NCI-H1694 (cell line): ENCODE measurements around the gene PRKCA.

Experiments
- DNase-seq: peaks from one replicate; lab custom pipeline; 2025; lab: John Stamatoyannopoulos, UW

Gene PRKCA

DNA sequence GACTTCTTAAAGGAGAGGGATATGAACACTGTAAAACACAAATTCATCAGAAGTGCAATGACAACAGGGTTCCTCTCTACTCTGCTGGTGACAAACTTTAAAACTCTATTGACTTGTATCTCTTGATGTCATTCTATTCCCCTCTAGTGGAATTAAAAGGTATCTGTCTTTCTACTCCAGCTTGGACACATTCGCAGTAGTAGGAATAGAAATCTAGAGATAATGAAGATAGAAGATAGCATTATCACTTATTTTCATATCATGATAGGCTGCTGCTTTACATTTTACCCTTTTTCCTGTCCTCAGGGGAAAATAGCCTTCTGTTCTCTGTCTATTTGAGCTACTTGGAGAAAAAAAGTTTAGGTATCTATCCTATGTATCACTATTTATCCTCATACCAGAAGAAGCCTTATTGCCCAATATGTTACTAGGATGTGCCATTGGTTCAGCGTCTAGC, 322.9 kb downstream of the PRKCA start:
- no peak for DNase-seq

DNA sequence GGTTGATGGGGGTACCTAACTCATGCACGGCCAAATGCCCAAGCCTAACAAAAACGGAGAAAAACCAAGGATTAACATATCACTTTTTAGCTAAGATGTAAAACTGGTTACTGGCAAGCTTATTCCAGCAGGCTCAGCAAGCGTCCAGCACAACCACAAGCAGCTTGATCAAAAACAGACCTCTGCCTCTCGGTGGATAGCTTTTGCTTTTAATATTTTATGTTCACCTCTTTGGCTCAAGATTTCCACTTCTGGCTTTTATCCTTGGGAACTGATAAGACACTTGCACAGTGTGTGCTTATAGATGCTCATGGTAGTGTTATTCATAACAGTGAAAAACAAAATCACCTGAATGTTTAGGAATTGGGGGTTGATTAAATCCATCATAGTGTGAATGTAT, 325.6 kb downstream of the PRKCA start:
- no peak for DNase-seq

DNA sequence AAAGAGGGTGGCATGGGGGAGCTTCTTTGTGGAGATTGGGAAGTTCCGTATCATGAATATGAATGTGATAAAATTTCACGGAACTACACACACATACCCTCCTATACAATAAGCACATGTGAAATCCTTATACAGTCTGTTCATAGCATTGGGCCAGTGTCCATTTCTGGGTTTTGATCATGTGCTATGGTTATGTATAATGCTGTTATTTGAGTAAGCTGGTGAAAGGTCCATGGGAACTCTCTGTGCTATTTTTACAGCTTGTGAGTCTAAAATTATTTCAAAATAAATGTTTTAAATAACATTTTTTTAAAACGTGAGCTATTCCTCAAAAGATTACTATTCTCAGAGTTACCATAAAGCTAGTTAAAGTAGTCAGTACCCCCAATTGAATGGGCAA, 327.3 kb downstream of the PRKCA start:
- no peak for DNase-seq

DNA sequence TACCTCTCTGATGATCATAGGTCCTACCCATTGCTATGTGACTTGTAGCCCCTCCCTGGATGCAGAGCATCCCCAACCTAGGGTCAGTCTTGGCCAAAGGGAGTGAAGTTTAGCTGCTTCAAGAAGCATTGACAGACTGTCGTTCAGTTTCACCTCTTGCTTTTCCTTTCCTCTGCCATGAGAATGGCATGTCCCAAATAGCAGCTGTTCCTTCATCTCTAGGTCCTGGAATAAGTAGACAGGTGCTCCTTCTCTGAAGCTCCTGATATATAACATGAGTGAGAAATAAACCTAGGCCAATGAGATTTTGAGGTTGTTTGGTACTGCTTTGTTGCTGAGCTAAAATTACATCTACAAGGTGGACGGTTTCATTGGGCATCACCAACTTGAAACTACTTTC, 328.0 kb downstream of the PRKCA start:
- DNase-seq = no peak

DNA sequence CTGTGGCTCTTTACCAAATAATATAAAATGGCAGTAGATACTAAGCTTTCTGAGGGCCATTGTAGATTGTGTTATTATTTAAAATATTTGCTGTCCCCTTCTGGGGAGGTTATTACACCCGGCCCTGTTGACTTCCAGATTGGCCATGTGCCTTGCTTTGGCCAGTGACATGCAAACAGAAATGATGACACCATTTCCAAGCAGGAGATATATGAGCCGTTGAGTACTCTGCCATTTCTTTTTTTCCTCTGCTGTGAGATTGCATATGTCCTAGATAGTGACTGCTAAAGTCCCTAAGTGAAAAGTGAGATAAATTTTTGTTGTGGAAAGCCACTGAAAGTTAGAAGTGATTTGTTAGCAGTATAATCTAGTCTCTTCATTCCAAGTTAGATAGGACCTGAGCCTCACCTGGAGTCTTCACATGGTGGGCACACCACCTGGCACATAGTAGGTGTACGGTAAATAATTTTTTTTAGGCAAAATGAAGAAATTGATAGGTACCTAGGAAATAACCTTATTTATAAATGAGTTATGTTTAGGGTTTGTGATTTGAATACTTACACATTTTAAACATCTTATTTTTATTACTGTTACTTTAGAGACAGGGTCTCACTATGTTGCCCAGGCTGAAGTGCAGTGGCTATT, 328.5 kb downstream of the PRKCA start:
- no peak for DNase-seq

DNA sequence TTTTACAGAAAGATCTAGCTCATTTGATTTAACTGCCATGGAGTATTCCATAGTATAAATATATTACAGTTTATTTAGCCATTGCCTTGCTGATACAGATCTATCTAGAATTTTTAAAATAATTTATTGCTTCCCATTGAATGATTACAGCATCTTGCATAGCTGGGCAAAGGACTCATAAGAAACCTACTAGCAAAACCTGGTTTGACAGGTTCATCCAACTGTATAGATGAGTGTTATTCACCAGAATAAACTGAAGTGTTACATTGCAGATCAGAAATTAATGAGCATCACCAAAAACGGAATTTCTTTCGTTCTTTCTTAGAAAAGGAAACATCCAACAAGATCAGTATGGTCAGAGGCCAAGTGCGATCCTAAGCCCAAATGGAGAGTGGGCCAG, 330.3 kb downstream of the PRKCA start:
- DNase-seq = no peak

DNA sequence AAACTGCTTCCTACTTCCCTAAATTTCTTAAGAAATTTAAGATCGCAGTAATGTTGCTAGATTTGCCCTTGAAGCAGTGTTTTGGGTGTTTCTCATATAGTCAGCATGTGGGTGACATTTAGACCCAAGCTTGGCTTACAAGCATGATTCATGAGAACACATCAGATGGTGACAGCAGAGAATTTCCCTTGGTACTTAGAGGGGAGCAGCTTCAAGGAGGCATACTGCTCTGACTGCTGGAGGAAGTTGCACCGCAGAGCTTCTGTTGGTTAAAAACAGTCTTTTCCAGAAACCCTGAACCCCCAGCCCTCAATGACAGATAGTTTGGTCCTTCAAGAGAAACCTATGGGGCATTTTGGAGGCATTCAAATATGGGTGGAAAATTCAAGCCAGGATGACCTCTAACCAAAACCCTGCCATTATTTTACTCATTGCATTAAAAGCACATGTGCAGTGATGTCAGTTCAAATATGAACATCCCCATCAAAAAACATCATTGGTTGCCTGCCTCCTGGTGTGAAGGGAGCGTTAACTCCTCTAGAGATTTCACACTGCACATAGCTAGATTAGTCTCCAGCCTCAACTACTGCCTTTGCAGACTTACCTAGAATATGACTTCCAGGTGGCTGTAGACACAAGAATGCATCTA, 331.0 kb downstream of the PRKCA start:
- DNase-seq = no peak

DNA sequence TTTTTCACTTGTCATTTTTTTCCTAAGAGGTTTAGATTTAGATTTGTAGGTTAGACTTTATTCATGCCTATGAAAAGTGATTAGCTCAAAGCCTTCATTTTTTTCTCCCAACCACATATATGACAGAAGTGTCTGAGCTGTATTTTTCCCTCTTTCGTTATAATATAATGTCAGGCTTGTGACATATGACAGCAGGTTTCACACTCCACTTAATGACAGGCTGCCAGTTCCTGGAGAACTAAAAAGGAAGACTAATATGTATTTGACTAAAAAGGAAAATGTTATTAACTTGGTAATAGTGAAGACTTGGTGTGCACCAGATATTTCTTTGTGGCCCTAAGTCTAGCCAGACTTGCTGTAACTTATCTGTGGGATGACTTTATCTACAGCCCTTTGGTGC, 331.8 kb downstream of the PRKCA start:
- DNase-seq = no peak

DNA sequence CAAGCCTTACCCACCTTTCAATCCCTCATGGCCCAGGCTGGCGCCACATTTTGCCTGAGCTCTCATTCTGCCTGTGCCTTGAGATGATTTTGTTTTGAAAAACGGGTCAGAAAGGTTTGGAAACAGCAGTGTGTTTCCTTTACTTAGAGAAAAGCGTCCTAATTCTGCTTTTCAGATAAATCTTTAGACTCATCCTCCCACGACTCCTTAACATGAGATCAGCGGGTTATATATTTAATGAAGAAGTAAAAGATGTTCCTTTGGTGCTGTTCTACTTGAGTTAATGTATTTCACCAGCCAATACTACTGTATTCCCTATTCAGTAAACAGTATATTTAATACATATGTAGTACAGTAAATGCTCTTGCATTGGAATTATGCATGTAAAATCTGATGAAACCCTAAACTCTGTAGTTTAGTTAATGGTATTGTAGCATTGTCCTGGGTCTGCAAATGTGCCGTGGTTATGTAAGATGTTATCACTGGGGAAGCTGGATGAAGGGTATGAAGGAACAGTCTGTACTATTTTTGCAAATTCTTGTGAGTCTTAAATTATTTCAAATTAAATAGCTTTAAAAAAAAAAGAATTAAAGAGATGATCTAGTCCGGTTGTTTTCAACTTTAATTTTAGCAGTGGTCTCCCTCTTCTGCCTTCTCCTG, 333.1 kb downstream of the PRKCA start:
- no peak for DNase-seq

DNA sequence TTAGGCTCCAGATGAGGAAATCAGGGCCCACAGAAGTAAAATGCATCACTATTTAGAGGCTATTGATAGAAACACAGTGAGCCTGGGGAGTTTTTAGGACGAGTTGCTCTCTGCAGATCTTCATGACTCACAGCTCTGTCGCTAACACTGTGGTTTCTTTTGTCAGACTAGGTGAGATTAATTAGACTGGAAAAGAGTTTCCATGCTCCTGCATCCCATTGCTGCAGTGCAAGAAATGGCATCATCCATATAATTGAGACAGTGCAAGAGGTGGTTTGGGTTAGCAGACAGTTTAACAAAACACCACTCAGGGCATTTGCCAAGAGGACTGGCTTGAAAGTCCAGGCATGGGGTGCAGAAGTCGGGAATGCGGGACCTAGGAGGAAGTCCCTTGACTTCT, 333.7 kb downstream of the PRKCA start:
- no peak for DNase-seq

DNA sequence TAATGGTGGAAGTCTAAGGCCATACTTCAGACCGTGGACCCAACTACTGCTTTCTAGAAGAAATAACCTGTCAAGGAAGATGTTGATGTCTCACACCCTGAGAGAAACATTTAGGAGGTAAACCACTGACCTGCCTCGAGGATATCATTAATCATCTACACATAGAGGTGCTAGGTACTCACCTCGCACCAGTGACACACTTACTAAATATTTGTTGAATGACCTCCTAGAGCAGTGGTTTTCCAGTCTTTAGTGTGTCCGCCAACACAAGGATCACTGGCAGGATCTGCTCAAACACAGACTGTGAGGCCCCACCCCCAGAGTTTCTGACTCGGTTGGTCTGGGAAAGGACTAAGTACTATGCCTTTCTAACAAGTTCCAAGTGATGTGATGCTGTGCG, 335.1 kb downstream of the PRKCA start:
- DNase-seq = no peak

DNA sequence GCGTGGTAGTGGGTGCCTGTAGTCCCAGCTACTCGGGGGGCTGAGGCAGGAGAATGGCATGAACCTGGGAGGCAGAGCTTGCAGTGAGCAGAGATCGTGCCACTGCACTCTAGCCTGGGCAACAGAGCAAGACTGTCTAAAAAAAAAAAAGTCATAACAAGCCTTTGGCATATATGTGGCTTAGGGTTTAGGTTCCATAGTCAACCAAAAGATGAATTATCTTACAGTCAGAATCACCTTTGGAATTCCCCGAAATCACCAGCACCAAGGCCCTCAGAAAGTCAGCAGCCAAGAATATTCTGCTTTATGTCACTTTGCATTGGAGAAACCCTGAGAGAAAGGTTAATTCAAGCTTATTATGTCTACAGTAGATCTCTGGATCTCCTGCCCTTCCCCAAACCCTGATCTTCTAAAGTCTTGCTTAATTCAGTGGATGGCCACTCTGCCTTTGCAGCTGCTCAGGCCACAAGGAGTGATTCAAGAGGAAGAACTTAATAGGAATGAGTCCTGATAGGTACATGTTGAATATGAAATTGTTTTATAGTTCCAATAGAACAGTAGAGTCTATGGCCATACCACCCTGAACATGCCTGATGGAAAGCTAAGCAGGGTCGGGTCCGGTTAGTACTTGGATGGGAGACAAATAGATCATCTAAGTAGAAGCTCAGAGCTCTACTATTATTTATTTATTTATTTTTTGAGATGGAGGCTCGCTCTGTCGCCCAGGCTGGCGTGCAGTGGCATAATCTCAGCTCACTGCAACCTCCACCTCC, 336.5 kb downstream of the PRKCA start:
- DNase-seq = no peak

DNA sequence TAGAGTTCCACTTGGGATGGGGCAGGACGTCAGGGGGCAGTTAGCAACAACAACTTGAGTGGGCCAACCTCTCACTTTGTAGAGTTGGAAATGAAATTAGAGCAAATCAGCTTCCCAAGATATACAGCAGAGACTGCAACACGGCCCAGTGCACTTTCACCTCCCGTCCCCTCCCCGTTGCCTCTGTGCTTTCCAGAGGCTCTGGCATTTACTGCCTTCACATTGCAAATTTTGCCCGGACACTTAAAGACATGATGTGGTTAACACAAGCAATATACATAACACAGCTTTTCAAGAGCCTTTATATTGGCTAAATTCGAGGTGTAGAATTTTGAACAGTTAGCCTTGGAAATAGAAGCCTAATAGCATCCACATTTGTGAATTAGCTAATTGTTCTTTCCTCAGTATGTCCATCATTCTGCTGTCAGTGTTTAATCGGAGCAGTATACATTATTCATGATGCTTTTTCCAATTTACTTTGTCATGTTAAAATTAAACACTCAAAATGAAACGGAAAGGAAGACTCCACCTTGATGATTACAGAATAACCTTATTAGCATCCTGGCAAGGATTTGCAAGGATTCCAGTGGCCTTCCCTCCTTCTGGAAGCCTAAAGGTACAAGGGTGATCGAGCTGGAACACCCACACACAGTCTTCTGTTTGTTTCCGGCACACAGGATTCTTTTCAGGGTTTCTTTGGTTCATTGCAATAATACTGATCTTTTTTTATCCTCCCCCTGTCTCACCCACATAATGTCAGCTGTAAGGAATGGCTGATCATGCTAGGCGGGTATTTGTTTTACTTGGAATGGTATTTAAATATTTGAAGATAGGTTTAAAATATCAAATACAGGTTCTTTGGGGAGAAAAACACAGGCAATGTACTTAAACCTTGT, 341.6 kb downstream of the PRKCA start:
- DNase-seq = no peak

DNA sequence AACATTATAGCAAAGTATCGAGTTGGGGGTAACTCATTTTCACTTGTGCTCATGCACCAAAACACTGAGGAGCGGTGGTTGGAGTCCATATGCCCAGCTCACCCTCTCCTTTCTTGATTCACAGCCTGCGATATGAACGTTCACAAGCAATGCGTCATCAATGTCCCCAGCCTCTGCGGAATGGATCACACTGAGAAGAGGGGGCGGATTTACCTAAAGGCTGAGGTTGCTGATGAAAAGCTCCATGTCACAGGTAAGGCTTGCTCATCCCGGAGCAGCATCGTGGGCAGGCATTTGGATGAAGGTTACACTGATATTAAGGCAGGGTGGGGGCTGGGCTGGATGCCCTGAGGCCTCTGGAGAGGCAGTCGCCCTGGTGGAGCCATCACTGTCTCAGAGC, 342.8 kb downstream of the PRKCA start:
- no peak for DNase-seq

DNA sequence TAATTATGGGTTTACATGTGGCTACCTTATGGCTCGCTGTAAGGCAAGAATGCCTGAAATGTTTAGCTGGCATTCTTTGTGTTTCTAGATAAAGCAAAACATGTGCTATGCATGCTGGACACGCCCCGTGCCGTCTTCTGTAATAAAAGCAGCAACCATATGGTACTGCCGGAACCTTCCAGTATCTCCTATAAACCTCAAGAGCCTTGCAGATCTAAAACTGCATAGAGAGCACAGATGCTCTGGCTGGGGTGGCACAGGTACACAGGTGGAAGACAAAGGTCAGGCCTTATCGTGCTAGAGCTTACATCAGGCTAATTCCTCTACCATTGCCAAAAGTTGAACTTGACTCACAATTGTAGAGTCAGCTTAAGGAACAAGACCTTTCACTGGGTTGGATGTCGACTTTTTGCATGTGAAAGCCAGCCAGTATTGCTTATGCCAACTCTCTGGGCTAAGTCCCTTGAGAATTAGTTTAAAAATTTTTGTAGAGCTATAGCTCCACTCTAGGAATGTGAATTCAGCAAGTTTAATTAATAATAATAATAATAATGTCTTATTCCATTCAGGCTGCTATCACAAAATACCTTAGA, 345.1 kb downstream of the PRKCA start:
- DNase-seq = no peak

DNA sequence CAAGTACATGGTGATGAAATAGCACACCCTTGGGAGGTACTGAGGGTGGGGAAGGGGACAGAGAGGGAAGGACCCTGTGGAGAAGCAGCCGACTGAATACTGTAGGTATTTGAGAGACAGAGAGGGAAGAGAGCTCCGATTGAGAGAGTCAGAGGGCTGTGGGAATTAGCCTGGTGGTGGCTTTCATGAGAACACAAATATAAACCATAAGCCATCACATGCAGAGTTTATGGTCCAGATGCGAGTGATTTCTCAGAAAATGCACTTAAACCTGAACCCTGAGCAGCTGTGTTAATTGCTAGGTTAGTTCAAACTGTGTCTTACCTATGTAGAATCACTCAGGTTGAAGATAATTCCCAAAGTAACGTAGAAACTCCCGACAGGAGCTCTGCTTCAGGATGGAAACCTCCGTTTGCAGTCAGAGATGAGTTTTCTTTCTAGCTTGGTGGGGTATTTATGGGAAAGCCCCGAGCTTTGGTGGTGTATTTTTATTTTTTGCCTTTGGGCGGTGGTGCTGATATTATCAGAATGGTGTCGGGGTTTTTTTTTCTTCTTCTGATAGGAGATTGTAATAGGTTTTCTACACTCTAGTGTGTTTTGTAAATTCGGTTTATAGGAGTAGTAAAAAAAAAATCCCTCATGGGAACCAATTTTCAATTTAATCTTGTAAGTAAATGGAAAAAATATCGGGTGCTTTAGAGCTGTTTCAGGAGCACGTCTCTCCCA, 347.6 kb downstream of the PRKCA start:
- no peak for DNase-seq

DNA sequence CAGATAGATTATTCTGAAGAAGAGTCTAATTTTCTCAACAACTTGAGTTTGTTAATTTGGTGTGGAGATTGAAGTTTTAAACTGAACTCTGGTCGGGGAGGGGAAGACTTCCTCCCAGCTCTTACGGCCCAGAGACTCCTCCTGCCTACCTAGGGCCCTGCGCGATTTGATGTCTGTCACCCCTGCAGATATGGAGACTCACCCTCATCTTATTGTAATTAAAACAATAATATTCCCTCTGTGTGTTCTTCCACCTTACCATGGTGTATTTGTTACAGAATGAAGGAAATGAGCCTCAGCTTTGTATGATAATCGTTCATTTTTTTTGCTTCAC, 348.1 kb downstream of the PRKCA start:
- DNase-seq = no peak

DNA sequence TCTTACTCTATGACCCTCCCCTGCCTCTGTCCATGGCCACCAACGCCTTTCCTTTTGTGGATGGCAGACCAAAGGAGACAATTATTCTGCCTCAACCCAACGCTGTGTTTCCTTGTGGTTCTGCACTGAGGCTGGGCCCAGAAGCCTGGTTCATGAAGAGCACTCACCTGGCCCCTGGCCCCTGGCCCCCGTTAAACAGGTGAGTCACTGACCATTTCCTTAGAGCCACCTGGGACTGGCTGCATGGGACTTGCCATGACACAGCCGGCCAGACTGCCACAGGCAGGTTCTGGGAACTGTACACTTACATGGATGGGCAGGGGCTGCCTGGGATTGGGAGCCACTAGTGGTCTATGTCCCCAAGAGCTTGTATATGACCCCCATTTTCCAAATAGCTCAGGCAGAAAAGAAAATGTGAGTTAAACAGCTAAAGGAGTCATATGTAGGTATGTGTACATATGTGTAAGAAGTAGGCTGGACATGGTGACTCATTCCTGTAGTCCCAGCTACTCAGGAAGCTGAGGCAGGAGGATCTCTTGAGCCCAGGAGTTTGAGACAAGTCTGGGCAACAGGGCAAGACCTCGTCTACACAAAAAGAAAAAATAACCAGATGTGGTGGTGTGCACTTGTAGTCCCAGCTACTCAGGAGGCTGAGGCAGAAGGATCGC, 350.6 kb downstream of the PRKCA start:
- no peak for DNase-seq

DNA sequence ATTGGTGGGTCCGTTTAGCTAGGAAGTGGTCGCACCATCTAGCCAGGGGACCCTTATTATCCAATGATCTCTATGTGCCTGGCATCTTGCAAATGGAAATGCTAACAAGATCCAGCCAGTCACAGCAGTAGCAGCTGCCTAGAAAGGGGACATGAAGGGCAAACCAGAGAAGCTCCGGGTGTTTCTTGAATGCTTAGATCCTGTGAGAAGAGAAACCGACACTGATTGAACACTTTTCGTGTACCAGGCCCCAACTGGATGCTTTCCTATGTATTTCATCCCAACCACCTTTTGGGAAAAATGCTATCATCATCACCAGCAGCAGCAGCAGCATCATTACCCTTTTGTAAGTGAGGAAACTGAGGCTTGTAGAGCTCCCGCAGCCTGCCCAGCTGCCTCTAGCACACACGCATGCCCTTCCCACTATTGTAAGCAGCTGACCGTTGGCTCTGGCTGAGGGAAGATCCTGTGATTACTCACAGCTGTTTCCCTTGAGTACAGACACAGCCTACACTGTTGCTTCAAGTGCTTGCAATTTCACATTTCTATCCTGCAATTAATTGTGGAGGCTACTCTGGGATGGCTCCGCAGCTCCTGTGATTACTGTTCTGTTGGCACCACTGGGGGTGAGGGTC, 351.8 kb downstream of the PRKCA start:
- no peak for DNase-seq

DNA sequence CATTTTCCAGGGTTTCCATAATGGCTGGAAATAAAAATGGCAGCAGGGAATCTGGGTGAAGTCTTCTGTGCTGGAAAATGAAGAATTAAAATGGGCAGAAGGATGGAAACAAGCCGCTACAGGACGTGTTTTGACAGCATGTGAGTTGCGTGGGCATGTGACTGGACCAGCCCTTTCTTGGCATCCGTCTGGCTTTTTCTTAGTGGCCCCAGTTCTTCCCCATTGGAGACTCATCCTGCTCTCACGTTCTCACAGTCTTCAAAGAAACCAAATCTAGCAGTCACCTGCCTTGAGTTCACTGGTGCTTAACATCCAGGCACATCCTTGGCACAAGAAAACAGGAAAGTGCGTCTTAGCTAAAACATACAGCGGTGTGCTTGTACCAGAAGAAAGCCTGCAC, 352.4 kb downstream of the PRKCA start:
- no peak for DNase-seq
